ENCODE data around the gene C12orf54. TPM values are rescaled to one million over a fixed set of nuclear protein-coding genes. Genes with fewer than 3 reads are reported as not detected.
A peak's percentile ranks its signal among the peaks of the same experiment; 100 is the strongest.

C12orf54 gene
- not detected in 2 replicates for total RNA-seq (2013; cell fraction: nucleolus; rRNA removed)
- total RNA-seq (2014; rRNA removed) (0.79 and 2.7 TPM in 2 replicates), total RNA-seq (2014; rRNA removed; fragmentation: Illumina TruSeq; extraction: Trizol) (3.1 and 4.5 TPM in 2 replicates), total RNA-seq (2021) (2.6 and 3.2 TPM in 2 replicates), polyA plus RNA-seq (2011; rRNA removed) (5.4 and 5.9 TPM in 2 replicates), polyA plus RNA-seq (2014; fragmentation: Illumina TruSeq; extraction: Trizol) (4.0 and 4.2 TPM in 2 replicates), polyA plus RNA-seq (2014; fragmentation: Nextera tagmentation; extraction: Ambion mirVana) (1 to 10 TPM; 6.9 to 7.8 TPM), polyA plus RNA-seq (2014; rRNA removed) (2.3 and 3.9 TPM in 2 replicates), polyA plus RNA-seq (2016; fragmentation: Nextera tagmentation; extraction: Ambion mirVana) (1 to 10 TPM; 1.5 to 4.2 TPM), polyA minus RNA-seq (2011; rRNA and poly(A)+ RNA removed) (0.46 and 3.1 TPM in 2 replicates), Bru-seq, nascent RNA (percentile 47 among the genes with signal in this experiment), BruChase-seq, experiment 1, labeled RNA remaining after a 6-hour chase (percentile 34 among the genes with signal in this experiment), BruChase-seq, experiment 2, labeled RNA remaining after a 2-hour chase (percentile 32 among the genes with signal in this experiment)
- polyA plus RNA-seq (2011; ENCODE audit: low read depth): not detected
- polyA plus RNA-seq (2011; cell fraction: cytosol; rRNA removed): 2.0 and 2.7 TPM in 2 replicates
- polyA plus RNA-seq (2011; cell fraction: nucleus; rRNA removed): 2.0 and 2.2 TPM in 2 replicates
- 0.58 and 0.63 TPM in 2 replicates for polyA plus RNA-seq (2012)
- polyA minus RNA-seq (2011; cell fraction: cytosol; rRNA and poly(A)+ RNA removed): not detected in 2 replicates
- 0.36 TPM in 1 of 2 replicates, not detected in the other for polyA minus RNA-seq (2011; cell fraction: nucleus; rRNA and poly(A)+ RNA removed)
- long read RNA-seq, experiment 1, partial matches to known transcripts: 1 of 9 reads
- long read RNA-seq, experiment 1, other reads (novel, unspliced or antisense): 8 of 9 reads
- long read RNA-seq, experiment 2, partial matches to known transcripts: 5 of 25 reads
- long read RNA-seq, experiment 2, other reads (novel, unspliced or antisense): 20 of 25 reads

GRCh38 chr12:48482198-48482597 lies at the start of gene C12orf54:
C12orf54 (plus strand) TSS chr12:48482498; CDS start chr12:48483297, 799 bp downstream.
- H3K4me2 ChIP-seq (ENCODE audit: control insufficient read depth, insufficient read depth): no peak within 1 kb of the TSS
- POLR2A ChIA-PET: interaction anchor here (0.6 kb wide), 1 partner anchor 612 kb away, joined by 4 read pairs; no protein-coding TSS in a partner anchor
- DNase-seq (ENCODE audit: low read depth, low spot score) (no peak), FAIRE-seq (no peak), ATAC-seq (no peak)
- intact Hi-C loops (cut with micrococcal nuclease; ENCODE audit: unreplicated experiment) (no loop called here), in situ Hi-C loops (cut with MboI) (no loop called here)
- H3K9me3 ChIP-seq (replicated peaks; ENCODE audit: control insufficient read depth, insufficient read depth, low read length): no peaks in the 10 kb centered on the region
- H3K79me2 ChIP-seq (ENCODE audit: control insufficient read depth, insufficient read depth, low read length): no peaks in the 10 kb centered on the region
- no peaks in the 10 kb centered on the region for H4K20me1 ChIP-seq (ENCODE audit: control insufficient read depth, insufficient read depth)
- BruUV-seq (replicated peaks): no TSS peak
- RAD21 ChIA-PET (ENCODE audit: unreplicated experiment): no interaction called here
- 81% methylated on average over 2 of the region's 2 CpGs for WGBS (ENCODE audit: insufficient coverage, insufficient replicate concordance, low lambda C conversion rate, missing lambda C conversion rate)
- CTCF ChIA-PET: no interaction called here
- H3K36me3 ChIP-seq (ENCODE audit: control insufficient read depth in 2 of 2, insufficient read depth in 2 of 2, low read length in 1 of 2): no peaks in the 10 kb centered on the region
- H3K27me3 ChIP-seq (replicated peaks in 1 of 2; ENCODE audit: control insufficient read depth in 2 of 2, insufficient read depth in 2 of 2, low read length in 1 of 2): no peaks in the 10 kb centered on the region
- H2AFZ ChIP-seq (ENCODE audit: control insufficient read depth, low read depth, low read length): no peak within 1 kb of the TSS
- H3K4me3 ChIP-seq: no peak within 1 kb of the TSS
- no peak within 1 kb of the TSS for H3K27ac ChIP-seq (ENCODE audit: control insufficient read depth, insufficient read depth)
- 0 out of 2 replicates have a peak, but pooled peaks cover 3% of the 10 kb centered on the region for H3K4me1 ChIP-seq (ENCODE audit: control insufficient read depth, insufficient read depth, low read length)
- H3K9ac ChIP-seq (ENCODE audit: control insufficient read depth, insufficient read depth, low read length): no peak within 1 kb of the TSS
- SMC1A ChIA-PET (ENCODE audit: uncharacterized antibody, unreplicated experiment): interaction anchor here (0.6 kb wide), 1 partner anchor 34 kb away, joined by 3 read pairs; no protein-coding TSS in a partner anchor
- TF ChIP-seq PBX3 (IDR thresholded peaks at IDR 0.05; ENCODE audit: insufficient replicate concordance, low read depth, low read length) (no peak), SREBF2 (IDR thresholded peaks at IDR 0.05; ENCODE audit: low read length) (no peak), FOS (IDR thresholded peaks at IDR 0.05; ENCODE audit: borderline replicate concordance, extremely low read depth, insufficient read length) (no peak), ZNF217 (IDR thresholded peaks at IDR 0.05) (no peak), TBL1XR1 (IDR thresholded peaks at IDR 0.05; ENCODE audit: low read depth, low read length) (no peak), POLR2AphosphoS2 (IDR thresholded peaks at IDR 0.05; ENCODE audit: low read depth, low read length) (no peak), ZNF687 (IDR thresholded peaks at IDR 0.05) (no peak), SRF (IDR thresholded peaks at IDR 0.05; ENCODE audit: low read depth in 2 of 2, low read length in 2 of 2) (no peak), SPI1 (IDR thresholded peaks at IDR 0.05; ENCODE audit: borderline replicate concordance, insufficient read depth, low read depth, low read length) (no peak)
- TF ChIP-seq, protein P1, sequence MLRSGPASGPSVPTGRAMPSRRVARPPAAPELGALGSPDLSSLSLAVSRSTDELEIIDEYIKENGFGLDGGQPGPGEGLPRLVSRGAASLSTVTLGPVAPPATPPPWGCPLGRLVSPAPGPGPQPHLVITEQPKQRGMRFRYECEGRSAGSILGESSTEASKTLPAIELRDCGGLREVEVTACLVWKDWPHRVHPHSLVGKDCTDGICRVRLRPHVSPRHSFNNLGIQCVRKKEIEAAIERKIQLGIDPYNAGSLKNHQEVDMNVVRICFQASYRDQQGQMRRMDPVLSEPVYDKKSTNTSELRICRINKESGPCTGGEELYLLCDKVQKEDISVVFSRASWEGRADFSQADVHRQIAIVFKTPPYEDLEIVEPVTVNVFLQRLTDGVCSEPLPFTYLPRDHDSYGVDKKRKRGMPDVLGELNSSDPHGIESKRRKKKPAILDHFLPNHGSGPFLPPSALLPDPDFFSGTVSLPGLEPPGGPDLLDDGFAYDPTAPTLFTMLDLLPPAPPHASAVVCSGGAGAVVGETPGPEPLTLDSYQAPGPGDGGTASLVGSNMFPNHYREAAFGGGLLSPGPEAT (IDR thresholded peaks at IDR 0.05; ENCODE audit: low read depth): no peak
